ENCODE results near the gene IL17REL.

- TF ChIP-seq NFIC (IDR thresholded peaks at IDR 0.05; ENCODE audit: low read length) (no peak), ZFP36 (IDR thresholded peaks at IDR 0.05; ENCODE audit: borderline replicate concordance, low read depth, low read length, partially characterized antibody) (no peak), ZBTB34 (CRISPR knock-in tag; IDR thresholded peaks at IDR 0.05) (no peak), SMAD1 (CRISPR knock-in tag; IDR thresholded peaks at IDR 0.05; ENCODE audit: borderline replicate concordance, low read depth) (no peak)
Observed at GRCh38 chr22:49953027-49953679, 59.4 kb downstream of the IL17REL start.

Data from HepG2 (cell line).